Rectal smooth muscle tissue (tissue), 1 donor: ENCODE data around the gene ZC3H12D.
"Not testable (repeated sequence)": the region's sequence is repeated elsewhere in the genome, so short reads cannot be mapped to it uniquely, and the experiment has no call there.

ENCODE experiments used
- H3K27ac ChIP-seq: one replicate; pipeline ENCODE4 v1.7.0; 2013; ENCODE audit warnings: low read depth, low read length, inconsistent platforms
- H3K27me3 ChIP-seq: one replicate; pipeline ENCODE4 v1.7.0; 2013; ENCODE audit warnings: low read length; ENCODE audit not compliant: control insufficient read depth, insufficient read depth
- H3K36me3 ChIP-seq: one replicate; pipeline ENCODE4 v1.7.0; 2013; ENCODE audit warnings: low read length; ENCODE audit not compliant: control insufficient read depth, insufficient read depth
- H3K4me1 ChIP-seq: one replicate; pipeline ENCODE4 v1.7.0; 2013; ENCODE audit warnings: low read length; ENCODE audit not compliant: control insufficient read depth, insufficient read depth
- H3K4me3 ChIP-seq: one replicate; pipeline ENCODE4 v1.7.0; 2013; ENCODE audit warnings: low read length
- H3K9ac ChIP-seq: one replicate; pipeline ENCODE4 v1.7.0; 2013; ENCODE audit warnings: low read length

Gene ZC3H12D

GRCh38 chr6:149497365-149497764 lies 12.6 kb upstream of the ZC3H12D start:
- Histone ChIP-seq H3K9ac (no peak overlapping the region), H3K4me3 (no peak overlapping the region)

GRCh38 chr6:149496597-149496996 lies 11.8 kb upstream of the ZC3H12D start:
- not testable (repeated sequence) for H3K27me3 ChIP-seq, H3K4me3 ChIP-seq, H3K9ac ChIP-seq, H3K27ac ChIP-seq, H3K4me1 ChIP-seq, H3K36me3 ChIP-seq

More at GRCh38 chr6:149497365-149497764, 12.6 kb upstream of the ZC3H12D start:
- peaks cover 3% of the 10 kb centered on the region for H3K36me3 ChIP-seq
- H3K27ac ChIP-seq: no peak overlapping the region
- no peaks in the 10 kb centered on the region for H3K4me1 ChIP-seq
- H3K27me3 ChIP-seq: no peaks in the 10 kb centered on the region

- H3K27me3 ChIP-seq, H3K4me3 ChIP-seq, H3K36me3 ChIP-seq, H3K27ac ChIP-seq, H3K4me1 ChIP-seq, H3K9ac ChIP-seq: not testable (repeated sequence)
Measured at GRCh38 chr6:149495349-149496016, 10.7 kb upstream of the ZC3H12D start.

GRCh38 chr6:149494810-149495209 lies 10.0 kb upstream of the ZC3H12D start:
- H3K36me3 ChIP-seq, H3K4me1 ChIP-seq, H3K9ac ChIP-seq, H3K27ac ChIP-seq, H3K4me3 ChIP-seq, H3K27me3 ChIP-seq: not testable (repeated sequence)

- Histone ChIP-seq H3K4me3 (no peak overlapping the region), H3K36me3 (no peaks in the 10 kb centered on the region), H3K9ac (no peak overlapping the region), H3K27ac (no peak overlapping the region), H3K4me1 (no peaks in the 10 kb centered on the region), H3K27me3 (no peaks in the 10 kb centered on the region)
Measured at GRCh38 chr6:149493761-149494320, 9.0 kb upstream of the ZC3H12D start.

DNA sequence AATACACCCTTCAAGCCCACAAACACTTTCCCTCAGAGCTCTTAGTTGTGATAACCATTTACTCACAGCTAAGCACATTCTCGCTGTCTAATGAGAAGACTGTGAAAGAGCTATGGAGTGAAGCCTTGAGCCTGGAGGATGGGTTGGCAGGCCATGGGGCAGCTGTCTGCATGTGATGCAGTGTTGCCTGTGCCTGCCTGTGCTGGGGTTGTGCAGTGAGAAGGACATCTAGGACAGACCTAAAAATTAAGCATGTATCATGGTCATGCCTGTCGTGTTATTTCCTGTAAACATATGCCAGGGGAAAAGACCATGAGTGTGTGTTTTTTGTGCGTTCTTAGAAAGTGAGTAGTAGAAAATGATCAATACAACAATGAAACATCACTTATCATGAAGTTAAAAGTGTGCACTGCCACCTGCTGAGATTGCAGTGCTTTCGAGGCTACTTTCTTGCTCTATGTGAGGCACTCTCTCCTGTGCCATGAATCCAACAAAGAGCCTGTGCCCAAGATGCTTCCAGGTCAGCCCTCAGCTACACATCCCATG lies 8.1 kb upstream of the ZC3H12D start:
- H3K36me3 ChIP-seq: no peaks in the 10 kb centered on the region
- no peak overlapping the region for H3K9ac ChIP-seq
- no peaks in the 10 kb centered on the region for H3K4me1 ChIP-seq
- no peak overlapping the region for H3K27ac ChIP-seq
- H3K27me3 ChIP-seq: no peaks in the 10 kb centered on the region
- no peak overlapping the region for H3K4me3 ChIP-seq

DNA sequence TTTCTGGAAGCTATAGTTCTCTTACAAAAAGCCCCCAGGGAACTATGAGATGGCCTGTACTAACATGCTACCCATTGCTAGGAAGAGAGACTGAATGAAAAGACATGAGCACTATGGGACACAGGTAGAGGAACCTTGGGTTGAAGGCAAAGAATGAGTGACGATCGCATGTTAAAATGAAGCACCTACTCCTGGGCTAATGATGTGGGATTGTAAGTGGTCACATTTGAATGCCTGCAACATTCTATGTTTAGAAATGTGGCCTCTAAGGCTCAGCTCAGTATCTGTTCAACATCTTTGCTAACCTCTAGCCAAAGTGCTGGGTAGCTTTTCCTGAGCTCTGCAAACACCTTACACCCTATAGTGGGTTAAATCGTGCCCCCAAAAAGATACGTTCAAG lies 5.2 kb upstream of the ZC3H12D start:
- H3K27me3 ChIP-seq: no peaks in the 10 kb centered on the region
- H3K36me3 ChIP-seq: no peaks in the 10 kb centered on the region
- H3K9ac ChIP-seq: no peak overlapping the region
- H3K4me3 ChIP-seq: no peak overlapping the region
- no peaks in the 10 kb centered on the region for H3K4me1 ChIP-seq
- H3K27ac ChIP-seq: no peak overlapping the region

DNA sequence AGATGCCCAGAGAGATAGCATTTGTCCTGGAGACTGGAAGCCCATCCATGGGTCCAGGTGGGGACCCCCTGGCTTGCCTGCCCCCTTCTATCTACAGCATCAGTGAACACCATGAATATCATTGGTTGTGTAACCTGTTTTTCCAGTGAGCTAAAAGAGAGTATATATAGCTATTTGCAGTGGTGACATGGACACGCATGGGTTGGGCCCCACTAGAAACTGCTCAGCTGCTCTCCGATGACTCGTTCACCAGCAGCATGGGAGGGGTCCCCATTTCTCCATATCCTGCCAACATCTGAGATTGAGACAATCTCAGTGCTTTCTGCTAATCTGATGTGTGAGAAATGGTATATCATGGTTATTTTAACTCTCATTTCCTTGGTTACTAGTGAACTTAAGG lies 4.0 kb upstream of the ZC3H12D start:
- no peaks in the 10 kb centered on the region for H3K4me1 ChIP-seq
- no peak overlapping the region for H3K9ac ChIP-seq
- no peaks in the 10 kb centered on the region for H3K36me3 ChIP-seq
- H3K4me3 ChIP-seq: no peak overlapping the region
- no peaks in the 10 kb centered on the region for H3K27me3 ChIP-seq
- H3K27ac ChIP-seq: no peak overlapping the region

DNA sequence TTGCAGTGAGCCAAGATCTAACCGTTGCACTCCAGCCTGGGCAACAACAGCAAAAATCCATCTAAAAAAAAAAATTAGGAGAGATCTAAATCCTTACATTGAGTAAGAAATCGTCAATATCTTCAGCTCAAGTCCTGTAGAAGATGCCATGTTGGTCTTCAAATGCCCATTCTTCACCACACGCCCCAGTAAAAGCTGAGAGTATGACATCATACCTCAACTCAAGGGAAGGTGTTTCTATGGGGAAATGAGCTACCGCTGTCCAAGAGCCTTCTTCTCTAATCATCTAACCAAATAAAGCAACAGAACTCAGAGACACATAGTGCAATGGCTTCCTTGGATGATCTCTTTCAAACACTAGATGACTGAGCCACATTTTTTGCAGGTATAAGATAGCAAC lies 2.5 kb upstream of the ZC3H12D start:
- no peaks in the 10 kb centered on the region for H3K27me3 ChIP-seq
- H3K27ac ChIP-seq: no peak overlapping the region
- H3K4me1 ChIP-seq: no peaks in the 10 kb centered on the region
- no peak overlapping the region for H3K9ac ChIP-seq
- no peak overlapping the region for H3K4me3 ChIP-seq
- no peaks in the 10 kb centered on the region for H3K36me3 ChIP-seq

GRCh38 chr6:149483849-149484655 lies 762 bp downstream of the ZC3H12D start:
- H3K4me1 ChIP-seq: no peaks in the 10 kb centered on the region

DNA sequence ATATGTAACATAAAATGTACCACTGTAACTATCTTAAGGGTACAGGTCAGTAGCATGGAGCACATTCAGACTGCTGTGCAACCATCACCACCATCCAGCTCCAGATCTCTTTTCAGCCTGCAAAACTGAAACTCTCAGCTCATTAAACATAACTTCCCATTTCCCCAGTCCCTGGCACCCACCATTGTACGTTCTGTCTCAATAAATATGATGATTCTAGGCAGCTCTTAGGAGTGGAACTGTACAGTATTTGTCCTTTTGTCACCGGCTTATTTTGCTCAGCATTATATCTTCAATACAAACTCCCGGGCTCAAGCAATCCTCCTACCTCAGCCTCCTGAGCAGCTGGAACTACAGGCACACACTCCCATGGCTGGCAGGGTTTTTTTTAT lies 1.5 kb downstream of the ZC3H12D start:
- no peak overlapping the region for H3K4me3 ChIP-seq

More at GRCh38 chr6:149483849-149484655, 762 bp downstream of the ZC3H12D start:
- Histone ChIP-seq H3K36me3 (no peaks in the 10 kb centered on the region), H3K27ac (no peak overlapping the region), H3K9ac (no peak overlapping the region), H3K4me3 (peak overlapping the region; percentile 52), H3K27me3 (no peaks in the 10 kb centered on the region)

DNA sequence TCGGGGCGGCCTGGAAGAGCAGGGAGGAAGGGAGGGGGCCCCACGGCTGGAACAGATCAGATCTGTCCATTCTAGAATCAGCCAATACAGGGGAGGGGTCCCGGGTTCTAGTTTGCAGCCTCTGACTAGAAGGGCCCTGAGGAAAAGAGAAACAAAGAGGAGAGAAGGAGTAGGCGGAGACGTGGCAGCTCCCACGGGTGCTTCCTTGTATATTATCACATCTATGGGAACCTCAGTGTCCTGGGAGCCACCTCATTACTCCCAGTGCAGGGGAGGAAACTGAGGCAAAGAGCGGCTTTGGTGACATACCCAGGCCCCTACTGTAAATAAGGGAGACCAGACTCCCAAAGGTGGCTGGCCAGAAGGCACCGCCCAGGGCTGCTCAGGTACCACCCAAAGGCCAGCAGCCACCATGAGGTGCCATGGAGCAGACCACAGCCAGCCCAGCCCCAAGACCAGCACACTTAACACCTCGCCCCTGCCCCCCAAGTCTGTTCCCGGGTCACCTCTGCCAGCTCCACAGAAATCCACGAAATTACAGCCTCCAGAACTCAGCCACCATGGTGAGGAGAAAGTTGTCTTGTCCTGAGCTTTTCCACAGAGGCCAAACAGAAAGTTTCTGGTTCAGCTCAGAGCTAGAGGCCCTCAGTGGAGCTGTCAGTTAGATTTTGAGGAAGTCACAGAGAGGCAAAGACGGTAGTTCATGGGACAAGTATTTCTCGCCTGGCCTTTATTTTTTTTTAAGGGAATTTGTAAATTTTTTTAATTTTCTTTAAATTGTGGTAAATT lies 2.1 kb downstream of the ZC3H12D start:
- Histone ChIP-seq H3K4me1 (no peaks in the 10 kb centered on the region), H3K9ac (no peak overlapping the region), H3K27ac (peak overlapping the region; percentile 16), H3K4me3 (peak overlapping the region; percentile 52), H3K27me3 (no peaks in the 10 kb centered on the region), H3K36me3 (no peaks in the 10 kb centered on the region)

More for the DNA sequence above, 1.5 kb downstream of the ZC3H12D start:
- H3K36me3 ChIP-seq: no peaks in the 10 kb centered on the region
- H3K9ac ChIP-seq: no peak overlapping the region
- H3K27me3 ChIP-seq: no peaks in the 10 kb centered on the region
- no peak overlapping the region for H3K27ac ChIP-seq
- no peaks in the 10 kb centered on the region for H3K4me1 ChIP-seq
